GM19395 (cell line): ENCODE measurements around the gene ADPRM.

ENCODE experiments used
- ATAC-seq: cut with Tn5 transposase; IDR thresholded peaks from one replicate; pipeline ENCODE4 v1.9.1; 2021; ENCODE audit warnings: mild to moderate bottlenecking, moderate library complexity; ENCODE audit not compliant: unreplicated experiment

ADPRM gene

DNA sequence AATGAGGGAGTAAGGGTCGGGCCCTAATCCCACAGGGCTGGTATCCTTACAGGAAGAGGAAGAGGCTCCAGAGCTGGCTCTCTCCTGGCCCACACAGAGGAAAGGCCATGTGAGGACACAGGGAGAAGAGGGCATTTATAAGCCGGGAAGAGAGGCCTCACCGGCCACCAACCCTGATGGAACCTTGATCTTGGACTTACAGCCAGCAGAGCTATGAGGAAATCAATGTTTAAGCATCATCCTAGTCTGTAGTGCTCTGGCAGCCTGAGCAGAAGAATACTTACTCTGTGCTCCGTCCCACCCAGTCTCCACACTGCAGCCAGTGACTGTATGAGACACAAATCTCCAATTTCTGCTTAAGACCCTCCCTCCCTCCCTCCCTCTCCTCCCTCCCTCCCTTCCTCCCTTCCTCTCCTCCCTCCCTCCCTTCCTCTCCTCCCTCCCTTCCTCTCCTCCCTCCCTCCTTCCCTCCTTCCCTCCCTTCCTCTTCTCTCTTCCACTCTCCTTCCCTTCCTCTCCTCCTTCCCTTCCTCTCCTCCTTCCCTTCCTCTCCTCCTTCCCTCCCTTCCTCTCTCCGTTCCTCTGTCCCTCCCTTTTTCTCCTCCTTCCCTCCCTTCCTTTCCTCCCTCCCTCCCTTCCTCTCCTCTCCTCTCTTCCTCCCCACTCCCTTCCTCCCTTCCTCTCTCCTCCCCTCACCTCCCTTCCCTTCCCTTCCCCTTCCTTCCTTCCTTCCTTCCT, 41.3 kb downstream of the ADPRM start:
- no peak for ATAC-seq

DNA sequence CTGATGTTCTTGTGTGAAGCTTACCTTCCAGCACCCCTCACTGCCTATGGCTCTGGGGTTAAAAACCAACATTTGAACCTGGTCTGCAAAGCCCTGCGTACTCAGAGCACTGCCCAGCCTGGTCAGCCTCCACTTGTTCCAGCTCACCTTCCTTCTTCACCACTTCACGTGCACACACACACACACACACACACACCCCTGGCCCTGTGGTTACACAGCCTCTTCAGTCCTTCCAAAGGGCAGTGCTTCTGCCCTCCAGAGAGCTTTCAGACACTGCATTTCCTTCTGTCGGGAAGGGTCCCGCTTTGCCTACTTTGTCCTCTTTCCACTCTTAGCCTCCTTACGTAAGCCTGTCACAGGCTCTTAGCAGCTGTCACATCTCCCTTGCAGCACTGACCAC, 42.0 kb downstream of the ADPRM start:
- no peak for ATAC-seq

DNA sequence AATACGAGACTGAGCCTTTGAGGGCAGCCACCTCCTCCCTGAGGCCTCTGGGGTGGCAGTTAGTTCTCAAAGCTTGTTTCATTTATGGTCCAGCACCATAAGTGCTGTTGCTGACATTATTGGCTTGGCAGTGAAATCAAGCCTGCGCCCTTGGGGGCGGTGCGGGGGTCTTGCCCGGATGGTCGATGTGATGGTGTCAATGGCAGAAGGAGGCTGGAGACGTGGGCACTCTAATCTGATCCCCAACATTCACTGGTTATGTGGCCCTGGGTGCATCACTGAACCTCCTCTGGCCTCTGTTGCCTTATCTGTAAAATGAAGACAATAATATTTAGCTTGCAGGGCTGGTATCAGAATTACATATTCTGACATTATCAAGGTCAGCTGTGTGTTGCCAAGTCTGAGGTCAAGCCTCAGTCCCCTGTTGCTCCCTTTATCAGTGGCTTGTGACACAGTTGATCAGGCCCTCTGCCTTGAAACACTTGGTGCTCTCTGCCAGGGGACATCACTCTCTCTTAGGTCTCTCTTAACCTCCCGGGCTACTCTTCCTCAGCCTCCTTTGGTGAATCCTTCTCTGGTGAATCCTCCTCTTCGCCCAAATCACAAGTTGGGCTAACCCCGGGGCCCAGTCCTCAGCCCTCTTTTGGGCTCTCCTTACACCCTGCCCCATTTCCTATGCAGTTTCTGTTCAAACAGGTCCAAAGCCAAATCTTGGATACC, 44.2 kb downstream of the ADPRM start:
- no peak for ATAC-seq

DNA sequence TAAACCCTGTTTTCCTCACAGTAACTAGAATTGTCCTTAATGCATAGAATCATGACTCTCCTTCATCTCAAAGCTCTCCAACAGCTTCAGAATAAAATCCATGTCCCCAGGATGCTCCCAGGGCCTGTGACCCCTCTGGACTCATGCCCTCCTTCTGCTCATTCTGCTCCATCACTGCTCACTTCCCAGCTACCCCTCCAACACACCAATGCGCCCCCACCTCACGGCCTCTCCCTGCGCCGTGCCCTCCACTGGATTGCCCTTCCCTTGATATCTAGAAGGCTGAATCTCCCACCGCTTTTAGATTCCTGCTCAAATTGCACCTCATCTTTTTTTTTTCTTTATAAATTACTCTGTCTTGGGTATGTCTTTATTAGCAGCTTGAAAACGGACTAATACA, 45.0 kb downstream of the ADPRM start:
- no peak for ATAC-seq

DNA sequence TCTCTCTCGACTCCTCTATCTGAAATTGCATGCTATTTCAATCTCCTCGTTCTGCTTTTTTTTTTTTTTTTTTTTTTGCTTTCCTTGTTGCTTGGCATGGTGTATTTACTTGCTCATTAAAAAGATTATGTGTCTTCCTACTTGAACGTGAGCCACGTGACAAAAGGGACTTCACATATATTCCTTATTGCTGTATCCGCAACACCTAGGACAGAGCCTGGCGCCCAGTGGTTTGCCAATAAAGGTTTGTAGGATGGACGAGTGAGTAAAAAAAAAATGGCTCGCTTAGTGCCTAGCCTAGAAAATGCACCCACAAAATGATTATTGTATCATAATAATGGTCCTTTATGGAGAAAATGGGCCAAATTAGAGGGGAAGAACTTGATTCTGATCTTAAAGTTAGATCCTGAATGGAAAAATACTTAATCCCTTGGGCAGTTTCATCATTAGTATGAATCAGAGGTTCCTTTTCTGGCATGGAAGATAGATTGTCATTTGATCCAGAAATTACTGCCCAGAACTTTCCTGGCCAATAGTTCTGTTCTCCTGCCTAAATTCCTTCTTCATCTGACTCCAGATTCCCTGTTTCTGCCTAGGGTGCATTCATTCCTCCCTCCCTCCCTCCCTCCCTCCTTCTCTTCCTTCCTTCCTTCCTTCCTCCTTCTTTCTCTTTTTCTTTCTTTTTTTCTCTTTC, 46.1 kb downstream of the ADPRM start:
- no peak for ATAC-seq

DNA sequence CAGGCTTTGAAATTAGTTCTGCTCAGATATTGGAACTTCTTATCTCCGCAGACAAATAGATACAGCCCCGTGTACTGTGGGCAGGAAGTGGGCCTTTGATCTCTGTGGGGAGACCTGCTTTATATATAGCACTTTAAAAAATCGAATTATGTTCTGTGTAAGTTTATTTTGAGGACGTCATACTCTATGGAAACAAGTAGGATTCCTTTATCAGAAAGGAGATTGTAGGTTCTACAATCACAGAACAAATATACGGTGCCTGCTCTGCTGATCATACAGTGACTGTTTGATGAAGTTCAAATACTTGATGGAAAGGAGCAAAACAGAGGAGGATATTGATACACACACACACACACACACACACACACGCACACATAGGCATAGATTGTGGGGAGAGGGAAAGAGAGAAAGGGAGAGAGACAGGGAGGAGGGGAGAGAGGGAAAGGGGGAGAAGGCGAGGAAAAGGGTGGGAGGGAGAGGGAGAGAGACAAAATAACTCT, 47.2 kb downstream of the ADPRM start:
- ATAC-seq = no peak

DNA sequence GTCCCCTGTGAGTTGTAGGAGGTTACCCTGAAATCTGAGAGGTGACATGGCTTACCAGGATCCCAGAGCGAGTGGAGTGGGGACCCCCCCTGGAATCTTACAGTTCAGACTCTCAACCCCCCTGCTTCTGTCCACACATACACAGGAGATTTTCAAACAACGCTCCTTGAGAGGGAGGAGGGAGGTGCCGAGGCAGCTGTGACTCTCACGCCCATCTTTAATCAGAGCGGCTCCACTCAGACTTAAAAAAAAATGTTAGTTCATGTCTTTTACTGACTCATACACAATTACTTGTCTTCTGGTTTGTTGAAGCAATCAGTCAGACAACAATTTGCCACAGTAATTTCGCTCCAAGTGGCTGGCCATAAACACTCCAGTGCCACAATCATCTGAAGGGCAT, 47.8 kb downstream of the ADPRM start:
- ATAC-seq = no peak

DNA sequence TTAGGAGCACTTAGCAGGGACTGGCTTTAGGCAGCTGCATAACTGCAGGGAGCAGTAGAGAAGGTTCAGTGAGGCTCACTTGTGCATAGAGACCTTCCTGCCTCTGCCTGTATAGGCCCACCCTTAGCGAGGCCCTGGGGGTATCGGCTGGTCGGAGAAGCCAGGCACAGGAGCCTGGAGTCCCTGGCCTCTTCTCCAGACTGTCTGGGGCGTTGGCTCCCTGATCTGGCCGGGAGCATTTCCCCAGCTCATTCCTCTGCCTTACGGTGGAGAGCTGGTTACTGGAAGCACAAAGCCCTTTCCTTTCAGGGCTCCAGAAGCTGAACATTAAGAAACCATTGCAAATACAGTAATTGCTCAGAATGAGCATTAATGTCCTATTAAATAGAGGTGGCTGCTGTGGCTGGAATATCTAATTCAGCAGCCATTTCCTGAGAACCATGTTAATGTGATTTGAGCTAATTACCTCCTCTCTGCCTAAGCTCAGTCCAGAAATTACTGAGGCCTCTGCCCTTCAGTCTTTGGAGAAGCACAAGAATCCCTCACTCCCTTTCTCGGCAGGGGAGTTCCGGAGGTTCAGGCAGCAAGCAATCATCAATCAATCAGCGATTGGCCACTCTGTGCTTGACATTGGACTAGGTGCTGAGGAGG, 51.3 kb downstream of the ADPRM start:
- no peak for ATAC-seq

DNA sequence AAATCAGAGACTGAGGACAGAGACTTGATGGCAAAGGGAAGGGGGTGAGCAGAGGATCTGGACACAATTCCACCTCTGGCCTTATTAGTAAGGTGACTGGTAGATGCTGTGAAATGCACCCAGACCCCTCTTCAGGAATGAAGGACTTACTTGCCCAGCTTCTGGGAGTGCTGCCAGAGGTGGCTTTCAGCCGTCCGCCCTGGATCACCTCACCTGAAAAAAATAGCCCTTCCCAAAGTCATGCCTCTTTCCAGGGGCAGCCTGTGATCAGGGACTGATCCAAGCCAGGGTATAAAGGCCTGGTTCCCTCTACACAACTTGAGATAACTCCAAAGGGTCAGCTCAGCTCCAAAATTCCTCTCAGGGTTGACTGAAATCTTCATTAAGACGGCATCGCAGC, 52.8 kb downstream of the ADPRM start:
- ATAC-seq = no peak

DNA sequence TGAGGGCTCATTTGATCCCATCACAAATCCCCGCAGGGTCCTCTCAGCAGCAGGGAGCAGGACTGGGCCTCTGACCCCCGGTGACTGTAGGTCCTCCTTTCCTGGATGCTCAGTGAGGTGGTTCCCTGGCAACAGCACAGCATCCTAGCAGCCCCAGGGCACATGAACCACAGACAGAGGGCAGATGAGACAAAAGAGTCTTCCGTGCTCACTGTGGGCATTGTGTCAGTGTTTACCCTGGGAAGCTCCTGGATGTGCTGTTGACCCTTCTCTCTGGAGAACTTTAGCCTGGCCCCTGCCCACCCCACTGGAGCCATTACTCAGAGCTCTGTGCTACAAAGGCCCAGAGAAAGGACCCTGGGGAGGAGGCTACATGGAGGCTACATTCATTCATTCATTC, 54.2 kb downstream of the ADPRM start:
- no peak for ATAC-seq

DNA sequence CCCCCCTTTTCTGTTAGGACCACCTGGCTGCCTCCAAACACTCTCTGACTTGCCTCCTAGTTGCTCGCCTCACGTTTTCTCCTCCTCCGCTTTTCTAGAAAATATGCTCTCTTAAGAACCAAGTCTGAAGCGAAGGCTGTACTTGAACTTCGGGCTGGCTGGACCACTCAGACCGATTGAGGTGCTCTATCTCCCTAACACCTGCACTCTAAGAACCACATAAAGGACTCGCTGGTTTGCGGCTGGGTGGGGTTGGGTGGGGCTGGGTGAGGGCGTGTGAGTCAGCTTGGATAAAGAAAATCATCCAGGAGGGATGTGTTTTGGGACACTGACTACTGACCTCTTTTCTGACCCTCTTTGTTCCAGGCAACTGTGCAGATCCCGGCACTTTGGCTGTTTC, 55.3 kb downstream of the ADPRM start:
- ATAC-seq = no peak

DNA sequence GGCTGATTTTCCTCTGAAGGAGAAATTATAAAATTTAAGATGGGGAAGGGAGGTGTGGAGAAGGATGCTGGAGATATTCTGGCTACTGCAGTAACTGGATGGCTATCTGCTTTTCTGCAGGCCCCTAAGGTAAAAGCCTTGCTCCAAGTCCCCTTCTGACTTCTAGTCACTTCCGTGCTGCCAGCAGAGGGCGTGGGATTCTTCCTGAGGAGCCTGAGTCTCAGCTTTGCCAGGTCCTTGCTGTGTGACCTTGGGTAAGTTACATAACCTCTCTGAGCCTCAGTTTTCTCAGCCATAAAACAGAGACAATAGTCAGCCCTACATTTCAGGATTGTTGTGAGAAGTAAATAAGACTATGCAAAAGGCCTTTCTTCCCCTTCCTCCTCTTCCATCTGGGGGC, 56.7 kb downstream of the ADPRM start:
- no peak for ATAC-seq

DNA sequence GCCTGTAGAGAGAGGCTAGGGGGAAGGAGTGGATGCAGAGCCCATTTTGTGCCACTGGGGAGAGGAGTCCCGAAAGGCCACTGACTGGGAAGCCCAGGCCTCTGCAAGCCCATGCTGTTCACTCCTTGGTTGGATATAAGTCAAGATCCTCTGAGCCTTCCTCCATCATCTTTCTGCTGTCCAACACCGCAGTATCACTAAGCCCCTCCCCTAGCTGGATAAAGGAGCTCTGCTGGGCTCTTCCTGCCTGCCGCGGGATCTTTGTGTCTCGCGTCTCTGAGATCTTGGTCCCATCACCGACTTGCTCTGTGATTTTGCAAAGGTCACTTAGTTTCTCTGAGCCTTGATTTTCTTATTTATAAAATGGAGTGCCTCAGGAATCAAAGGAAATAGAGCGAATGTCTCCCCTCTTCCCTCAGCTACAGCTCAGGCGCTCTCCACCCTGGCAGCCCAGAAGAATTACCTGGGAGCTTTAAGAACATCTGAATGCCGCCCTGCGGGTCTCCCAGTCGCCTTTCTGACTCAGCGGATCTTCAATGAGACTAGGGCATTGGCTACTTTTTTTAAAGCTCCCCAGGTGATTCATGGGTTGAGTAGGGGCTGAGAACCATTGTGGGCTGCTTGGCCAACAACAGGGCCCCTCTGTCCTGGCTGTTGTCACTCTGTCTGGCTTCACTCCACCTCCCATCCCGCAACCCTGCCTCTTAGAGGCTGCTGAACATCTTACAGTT, 57.6 kb downstream of the ADPRM start:
- ATAC-seq = no peak

DNA sequence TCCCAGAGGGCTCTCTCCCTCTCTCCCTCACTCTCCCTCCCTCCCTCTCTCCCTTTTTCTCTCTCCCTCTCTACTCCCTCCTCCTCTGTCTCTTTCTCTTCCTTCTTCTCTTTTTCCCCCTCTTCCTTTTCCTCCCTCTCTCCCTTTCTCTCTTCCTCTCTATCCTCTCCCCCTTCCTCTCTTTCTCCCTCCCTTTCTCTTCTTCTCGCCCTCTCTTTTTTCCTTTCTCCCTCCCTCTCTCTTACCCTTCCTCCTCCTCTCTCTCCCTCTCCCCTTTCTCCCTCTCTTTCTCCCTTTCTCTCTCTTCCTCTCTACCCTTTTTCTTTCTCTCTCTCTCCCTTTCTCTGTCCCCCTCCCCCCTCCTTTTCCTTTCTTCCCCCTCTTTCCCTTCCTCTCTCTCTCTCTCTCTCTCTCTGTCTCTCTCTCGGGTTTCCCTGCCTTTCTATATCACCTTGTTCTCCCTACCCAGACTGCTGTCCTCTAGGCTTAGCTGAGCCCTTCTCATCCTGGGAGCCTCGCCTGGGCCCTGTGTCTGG, 58.3 kb downstream of the ADPRM start:
- no peak for ATAC-seq

DNA sequence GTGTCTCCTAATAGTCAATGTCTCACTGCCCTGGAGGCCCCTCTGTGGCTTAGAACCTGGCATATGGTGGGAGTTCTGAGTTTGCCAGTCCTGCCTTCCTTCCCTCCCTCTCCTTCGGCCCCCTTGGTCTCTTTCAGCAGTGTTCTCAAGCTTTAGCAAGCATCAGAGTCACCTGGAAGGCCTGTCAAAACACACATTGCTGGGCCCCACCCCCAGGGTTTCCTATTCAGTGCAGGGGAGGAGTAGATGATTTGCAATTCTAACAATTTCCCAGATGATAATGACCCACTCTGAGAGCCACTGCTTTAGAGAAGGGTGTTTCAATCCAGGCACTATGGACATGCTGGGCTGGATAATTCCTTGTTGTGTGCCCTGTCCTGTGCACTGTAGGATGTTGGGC, 58.8 kb downstream of the ADPRM start:
- ATAC-seq = no peak

DNA sequence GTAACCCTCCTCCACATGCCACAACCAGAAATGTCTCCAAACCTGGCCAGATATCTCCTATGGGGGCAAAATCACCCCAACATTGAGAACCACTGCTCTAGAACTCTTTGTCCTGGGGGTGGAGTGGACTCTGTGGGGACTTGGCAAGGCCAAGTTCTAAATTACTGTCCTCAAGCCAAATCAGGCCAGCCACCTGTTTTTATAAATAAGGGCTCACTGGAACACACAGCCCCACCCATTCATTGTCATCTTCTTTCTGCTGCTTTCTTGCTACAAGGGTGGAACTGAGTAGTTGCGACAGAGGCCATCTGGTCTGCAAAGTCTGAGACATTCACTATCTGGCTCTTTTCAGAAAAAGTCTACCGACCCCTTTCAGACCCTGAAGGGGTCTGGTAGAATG, 59.2 kb downstream of the ADPRM start:
- no peak for ATAC-seq

DNA sequence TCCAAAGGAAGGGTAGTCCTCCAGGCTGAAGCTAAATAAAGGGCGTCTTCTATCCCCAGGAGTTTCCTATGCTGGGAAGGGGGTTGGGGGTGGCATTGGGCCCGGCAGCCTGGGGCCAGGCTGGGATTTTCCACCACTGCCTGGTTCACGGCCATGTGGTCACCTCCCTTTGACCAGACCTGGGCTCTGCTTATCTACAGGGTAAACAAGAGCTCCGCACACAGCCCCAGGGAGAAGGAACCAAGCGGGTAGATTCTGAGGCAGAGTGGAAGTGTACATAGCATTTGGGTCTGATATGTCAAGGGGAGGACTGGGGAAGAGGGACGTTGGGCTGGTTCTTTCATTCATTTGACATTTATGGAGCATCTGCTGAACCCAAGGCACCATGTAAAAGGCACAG, 59.7 kb downstream of the ADPRM start:
- no peak for ATAC-seq

DNA sequence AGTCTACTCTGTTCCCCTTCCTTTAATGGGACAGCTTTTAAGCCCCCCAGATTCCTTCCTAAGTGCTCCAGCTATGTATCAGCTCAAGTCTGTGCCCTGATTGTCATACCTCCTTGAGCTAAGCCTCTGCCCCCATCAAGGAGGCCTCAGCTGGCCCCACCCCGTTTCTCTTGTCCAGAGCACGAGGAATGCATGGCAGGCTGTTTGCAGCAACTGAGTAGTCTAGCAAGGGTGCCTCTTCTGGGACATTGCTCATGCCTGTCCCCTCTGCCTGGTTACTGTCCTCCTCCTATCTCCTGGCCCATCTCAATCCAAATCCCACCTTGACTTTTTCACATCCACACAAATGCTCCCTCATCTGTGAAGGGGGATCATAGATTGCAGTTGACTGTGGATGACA, 60.3 kb downstream of the ADPRM start:
- ATAC-seq = no peak

DNA sequence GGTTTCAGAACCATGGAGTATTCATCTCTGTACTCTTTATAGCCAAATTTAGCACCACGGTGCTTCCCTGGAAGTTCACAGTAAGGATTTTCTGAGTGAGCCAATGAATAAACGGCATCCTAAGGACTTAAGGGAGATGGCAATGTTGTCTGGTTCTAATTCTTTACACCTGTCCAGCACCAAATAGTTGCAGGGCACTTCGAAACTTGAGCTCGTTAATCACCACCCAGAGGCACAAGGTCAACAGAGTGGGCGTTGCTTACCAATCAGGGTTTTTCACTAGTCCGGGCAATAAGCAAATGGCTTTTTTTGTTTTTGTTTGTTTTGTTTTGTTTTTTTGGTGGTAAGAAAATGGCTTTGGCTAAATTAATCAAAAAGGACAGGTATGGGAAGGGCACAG, 60.7 kb downstream of the ADPRM start:
- ATAC-seq = no peak
